ES-I3 (cell line): ENCODE measurements around the gene PRKG1.

Source experiments
- H3K36me3 ChIP-seq: 2 replicates; pipeline ENCODE4 v1.6.1; 2013; ENCODE audit warnings: mild to moderate bottlenecking, low read length, control low read depth, moderate library complexity; ENCODE audit not compliant: insufficient read depth
- H3K4me1 ChIP-seq: 2 replicates; pipeline ENCODE4 v1.6.1; 2013; ENCODE audit warnings: mild to moderate bottlenecking, control low read depth, low read length; ENCODE audit not compliant: insufficient read depth
- H3K9ac ChIP-seq: 2 replicates; pipeline ENCODE4 v1.6.1; 2013; ENCODE audit warnings: low read depth, mild to moderate bottlenecking, low read length, moderate library complexity
- H3K9me3 ChIP-seq: 2 replicates; pipeline ENCODE4 v1.6.1; 2013; ENCODE audit warnings: mild to moderate bottlenecking, low read length, moderate library complexity; ENCODE audit not compliant: control insufficient read depth, insufficient read depth

The PRKG1 gene

GRCh38 chr10:51789118-51789517 is 714.8 kb downstream of the PRKG1 start:
- Histone ChIP-seq H3K9ac (no peak overlapping the region), H3K4me1 (no peaks in the 10 kb centered on the region), H3K9me3 (no peaks in the 10 kb centered on the region), H3K36me3 (no peaks in the 10 kb centered on the region)

DNA sequence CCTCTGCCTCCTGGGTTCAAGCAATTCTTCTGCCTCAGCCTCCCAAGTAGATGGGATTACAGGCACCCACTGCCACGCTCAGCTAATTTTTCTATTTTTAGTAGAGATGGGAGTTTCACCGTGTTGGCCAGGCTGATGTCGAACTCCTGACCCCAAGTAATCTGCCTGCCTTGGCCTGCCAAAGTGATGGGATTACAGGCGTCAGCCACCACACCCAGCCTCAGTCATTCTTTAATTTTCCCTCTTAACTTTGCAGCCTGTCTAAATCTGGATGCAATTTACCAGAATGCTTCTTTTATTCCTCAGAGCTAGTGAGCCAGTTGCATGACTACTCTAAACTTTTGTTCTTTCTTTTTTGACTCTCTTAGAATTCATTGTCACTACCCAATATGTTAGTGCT is 715.6 kb downstream of the PRKG1 start:
- Histone ChIP-seq H3K9ac (no peak overlapping the region), H3K9me3 (no peaks in the 10 kb centered on the region), H3K4me1 (no peaks in the 10 kb centered on the region)

DNA sequence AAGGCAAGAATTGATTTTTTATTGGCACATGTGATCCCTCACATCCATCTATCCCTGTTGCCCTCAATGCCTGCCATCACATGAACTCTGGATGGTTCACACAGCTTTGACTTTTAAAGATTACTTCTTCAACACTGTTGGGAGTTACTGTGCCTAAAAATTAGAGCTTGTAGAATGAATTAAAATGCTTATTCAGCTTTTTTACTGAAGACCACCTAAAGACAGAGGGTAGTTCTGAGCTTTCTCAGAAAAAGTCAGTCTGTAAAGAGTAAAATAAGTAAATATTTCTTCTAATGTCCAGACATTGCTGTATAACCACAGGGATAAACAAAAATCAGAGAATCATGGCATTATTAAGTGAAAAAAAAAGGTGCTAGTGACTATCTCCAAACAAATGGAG is 718.4 kb downstream of the PRKG1 start:
- H3K9ac ChIP-seq = no peak overlapping the region
- no peaks in the 10 kb centered on the region for H3K9me3 ChIP-seq
- H3K4me1 ChIP-seq = no peaks in the 10 kb centered on the region
- no peaks in the 10 kb centered on the region for H3K36me3 ChIP-seq

More for the DNA sequence above, 715.6 kb downstream of the PRKG1 start:
- no peaks in the 10 kb centered on the region for H3K36me3 ChIP-seq

GRCh38 chr10:51800121-51800520 is 725.8 kb downstream of the PRKG1 start:
- no peaks in the 10 kb centered on the region for H3K9me3 ChIP-seq
- no peak overlapping the region for H3K9ac ChIP-seq

GRCh38 chr10:51800725-51801424 is 726.6 kb downstream of the PRKG1 start:
- Histone ChIP-seq H3K9me3 (no peaks in the 10 kb centered on the region), H3K36me3 (no peaks in the 10 kb centered on the region), H3K9ac (no peak overlapping the region), H3K4me1 (no peaks in the 10 kb centered on the region; the same call in 1 of the 2 replicates)

More at GRCh38 chr10:51800121-51800520, 725.8 kb downstream of the PRKG1 start:
- Histone ChIP-seq H3K36me3 (no peaks in the 10 kb centered on the region), H3K4me1 (no peaks in the 10 kb centered on the region; the same call in 1 of the 2 replicates)

- no peaks in the 10 kb centered on the region for H3K9me3 ChIP-seq
- no peaks in the 10 kb centered on the region for H3K36me3 ChIP-seq
- no peaks in the 10 kb centered on the region; the same call in 1 of the 2 replicates for H3K4me1 ChIP-seq
- H3K9ac ChIP-seq = no peak overlapping the region
Measured at GRCh38 chr10:51802030-51802429, 727.7 kb downstream of the PRKG1 start.

- no peaks in the 10 kb centered on the region; the same call in 1 of the 2 replicates for H3K4me1 ChIP-seq
- no peaks in the 10 kb centered on the region for H3K36me3 ChIP-seq
- no peaks in the 10 kb centered on the region for H3K9me3 ChIP-seq
- H3K9ac ChIP-seq = no peak overlapping the region
Measured at GRCh38 chr10:51804866-51805265, 730.6 kb downstream of the PRKG1 start.

- Histone ChIP-seq H3K9me3 (no peaks in the 10 kb centered on the region), H3K9ac (no peak overlapping the region), H3K36me3 (no peaks in the 10 kb centered on the region), H3K4me1 (no peaks in the 10 kb centered on the region; the same call in 1 of the 2 replicates)
Measured at GRCh38 chr10:51806079-51806835, 732.0 kb downstream of the PRKG1 start.

- Histone ChIP-seq H3K36me3 (no peaks in the 10 kb centered on the region), H3K4me1 (no peaks in the 10 kb centered on the region; the same call in 1 of the 2 replicates), H3K9me3 (no peaks in the 10 kb centered on the region), H3K9ac (no peak overlapping the region)
Measured at GRCh38 chr10:51808187-51808586, 733.9 kb downstream of the PRKG1 start.

DNA sequence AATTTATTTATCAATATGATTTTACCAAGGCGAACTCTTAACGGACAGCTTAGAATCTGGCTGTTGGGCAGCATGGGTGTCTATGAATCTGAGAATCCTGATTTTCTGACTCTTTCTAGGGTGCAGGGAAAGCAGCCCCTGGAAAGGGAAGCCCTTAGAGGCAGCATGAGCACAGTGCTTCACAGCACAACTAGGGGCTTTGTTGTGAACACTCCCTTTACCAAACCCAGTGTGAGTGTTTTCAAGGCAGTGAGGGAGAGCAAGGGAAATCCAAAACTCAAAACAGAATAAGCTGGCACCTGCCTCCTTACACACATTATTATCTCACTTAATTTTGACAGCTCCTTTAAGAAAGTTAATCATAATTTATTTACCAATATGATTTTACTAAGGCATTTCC is 741.4 kb downstream of the PRKG1 start:
- Histone ChIP-seq H3K9ac (no peak overlapping the region), H3K36me3 (no peaks in the 10 kb centered on the region), H3K4me1 (no peaks in the 10 kb centered on the region), H3K9me3 (no peaks in the 10 kb centered on the region)

DNA sequence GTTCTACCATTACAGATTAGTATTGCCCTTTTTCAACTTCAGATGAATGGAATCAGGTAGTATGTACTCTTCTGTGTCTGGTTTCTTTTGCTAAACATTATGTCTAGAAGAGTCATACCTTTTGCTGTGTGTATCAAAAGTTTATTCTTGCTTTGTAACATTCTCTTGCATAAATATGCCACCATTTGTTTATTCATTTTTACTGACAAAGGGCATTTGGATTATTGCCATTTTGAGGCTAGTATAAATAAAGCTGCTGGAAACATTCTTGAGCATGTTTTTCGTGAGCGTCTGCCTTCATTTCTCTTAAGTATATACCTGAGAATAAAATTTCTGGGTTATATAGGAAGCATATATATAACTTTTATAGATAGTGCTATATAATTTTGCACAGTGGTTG is 746.8 kb downstream of the PRKG1 start:
- Histone ChIP-seq H3K9me3 (no peaks in the 10 kb centered on the region), H3K4me1 (no peaks in the 10 kb centered on the region), H3K9ac (no peak overlapping the region), H3K36me3 (no peaks in the 10 kb centered on the region)

DNA sequence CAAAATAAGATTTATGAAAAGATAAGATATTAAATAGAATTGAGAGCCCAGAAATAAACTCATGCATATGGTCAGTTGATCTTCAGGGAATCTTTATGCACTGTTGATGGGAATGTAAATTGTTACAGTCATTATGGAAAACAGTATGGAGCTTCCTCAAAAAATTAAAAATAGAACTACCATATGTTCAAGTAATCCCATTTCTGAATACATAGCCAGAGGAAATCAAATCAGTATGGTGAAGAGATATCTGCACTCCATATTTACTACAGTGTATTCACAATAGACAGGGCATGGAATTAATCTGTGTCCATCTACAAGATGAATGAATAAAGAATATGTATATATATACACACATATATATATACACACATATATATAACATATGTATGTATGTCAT is 747.5 kb downstream of the PRKG1 start:
- Histone ChIP-seq H3K4me1 (no peaks in the 10 kb centered on the region), H3K36me3 (no peaks in the 10 kb centered on the region), H3K9ac (no peak overlapping the region), H3K9me3 (no peaks in the 10 kb centered on the region)

DNA sequence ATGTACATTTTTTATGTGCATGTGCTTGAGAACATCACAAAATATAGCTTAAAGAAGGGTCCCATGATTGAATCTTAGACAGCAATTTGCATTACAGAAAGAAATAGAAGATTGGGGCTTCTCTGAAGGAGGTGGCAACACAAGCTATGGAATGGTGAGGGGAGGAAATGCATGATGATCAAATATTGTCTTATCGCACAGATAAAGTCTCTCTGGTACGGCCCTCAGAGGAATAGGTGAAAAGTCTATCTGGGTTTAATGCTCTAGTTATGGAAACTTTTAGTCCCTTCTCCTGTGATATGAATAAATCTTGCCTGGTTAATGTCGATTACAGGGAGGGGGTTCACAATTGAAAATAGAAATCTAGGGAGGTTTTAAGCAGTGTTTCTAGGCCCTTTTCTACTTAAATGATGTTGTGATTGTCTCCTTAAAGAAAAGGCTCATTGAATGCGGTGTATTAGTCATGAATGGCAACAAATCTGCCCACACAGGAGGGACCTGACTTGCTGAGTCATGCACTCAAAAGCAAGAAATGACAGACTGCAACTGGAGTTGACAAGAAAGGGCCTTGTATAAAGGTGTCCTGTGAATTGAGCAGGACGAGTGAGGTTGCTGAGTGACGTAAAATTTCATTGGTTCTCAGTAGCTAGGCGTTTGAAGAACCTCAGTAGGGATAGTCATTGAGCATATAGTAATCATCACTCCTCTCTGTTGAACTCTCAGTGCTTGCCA is 758.5 kb downstream of the PRKG1 start:
- no peak overlapping the region for H3K9ac ChIP-seq
- peaks cover 2% of the 10 kb centered on the region; the same call in 1 of the 2 replicates for H3K9me3 ChIP-seq
- H3K36me3 ChIP-seq = no peaks in the 10 kb centered on the region
- H3K4me1 ChIP-seq = peaks cover 12% of the 10 kb centered on the region

- Histone ChIP-seq H3K4me1 (peaks cover 25% of the 10 kb centered on the region), H3K9me3 (peaks cover 2% of the 10 kb centered on the region; the same call in 1 of the 2 replicates), H3K36me3 (no peaks in the 10 kb centered on the region), H3K9ac (no peak overlapping the region)
Measured at GRCh38 chr10:51834548-51834947, 760.3 kb downstream of the PRKG1 start.
